H9 (cell line): ENCODE data around the gene SLC1A1. TPM values are rescaled to one million over a fixed set of nuclear protein-coding genes. Genes with fewer than 3 reads are reported as not detected.

Experiments
- DNase-seq: peaks from one replicate; pipeline ENCODE4 v3.0.0-alpha.2; 2017
- H2AFZ ChIP-seq: one replicate; pipeline ENCODE4 v1.6.1; 2013; ENCODE audit warnings: mild to moderate bottlenecking, low read length, control low read depth, moderate library complexity
- H2AK5ac ChIP-seq: 2 replicates; pipeline ENCODE4 v1.6.1; 2013; ENCODE audit warnings: low read length, control low read depth, mixed read lengths; ENCODE audit not compliant: insufficient read length
- H2BK120ac ChIP-seq: one replicate; pipeline ENCODE4 v1.6.1; 2013; ENCODE audit warnings: low read depth, mild to moderate bottlenecking, low read length, control low read depth, inconsistent platforms; ENCODE audit not compliant: poor library complexity, severe bottlenecking
- H2BK12ac ChIP-seq: 2 replicates; pipeline ENCODE4 v1.6.1; 2013; ENCODE audit warnings: low read length, control low read depth, mixed read lengths, low read depth; ENCODE audit not compliant: insufficient read length
- H2BK15ac ChIP-seq: 2 replicates; pipeline ENCODE4 v1.6.1; 2013; ENCODE audit warnings: low read depth, low read length, control low read depth
- H2BK20ac ChIP-seq: one replicate; pipeline ENCODE4 v1.6.1; 2013; ENCODE audit warnings: low read depth, mild to moderate bottlenecking, low read length, control low read depth, inconsistent platforms; ENCODE audit not compliant: poor library complexity, severe bottlenecking
- H2BK5ac ChIP-seq: 2 replicates; pipeline ENCODE4 v1.6.1; 2013; ENCODE audit warnings: low read length, control low read depth, mixed read lengths; ENCODE audit not compliant: insufficient read length
- H3K14ac ChIP-seq: 2 replicates; pipeline ENCODE4 v1.6.1; 2013; ENCODE audit warnings: low read length, control low read depth; ENCODE audit not compliant: insufficient read depth
- H3K18ac ChIP-seq: 2 replicates; pipeline ENCODE4 v1.6.1; 2013; ENCODE audit warnings: low read depth, mild to moderate bottlenecking, mixed read lengths, low read length, control low read depth; ENCODE audit not compliant: insufficient read length
- H3K23ac ChIP-seq: 2 replicates; pipeline ENCODE4 v1.6.1; 2013; ENCODE audit warnings: low read length, control low read depth, mixed read lengths, low read depth; ENCODE audit not compliant: insufficient read length
- H3K23me2 ChIP-seq: 2 replicates; pipeline ENCODE4 v1.6.1; 2013; ENCODE audit warnings: low read depth, mild to moderate bottlenecking, mixed read lengths, low read length, control low read depth; ENCODE audit not compliant: insufficient read length, poor library complexity, severe bottlenecking
- H3K27ac ChIP-seq: 2 replicates; pipeline ENCODE4 v1.5.1; 2013; ENCODE audit warnings: low read length, control low read depth, mixed read lengths, low read depth; ENCODE audit not compliant: insufficient read length
- H3K27me3 ChIP-seq: 2 replicates; pipeline ENCODE4 v1.6.1; 2013; ENCODE audit warnings: low read length, control low read depth, inconsistent platforms; ENCODE audit not compliant: insufficient read depth
- H3K4ac ChIP-seq: 2 replicates; pipeline ENCODE4 v1.6.1; 2013; ENCODE audit warnings: low read depth, mild to moderate bottlenecking, control low read depth, inconsistent platforms, low read length, moderate library complexity
- H3K4me1 ChIP-seq: 2 replicates; pipeline ENCODE4 v1.6.1; 2013; ENCODE audit warnings: low read length, control low read depth, inconsistent platforms; ENCODE audit not compliant: insufficient read depth
- H3K4me2 ChIP-seq: 2 replicates; pipeline ENCODE4 v1.6.1; 2013; ENCODE audit warnings: low read length, control low read depth, mixed read lengths; ENCODE audit not compliant: insufficient read length, insufficient read depth
- H3K56ac ChIP-seq: 2 replicates; pipeline ENCODE4 v1.6.1; 2013; ENCODE audit warnings: low read depth, mild to moderate bottlenecking, mixed read lengths, low read length, control low read depth; ENCODE audit not compliant: insufficient read length
- H3K79me1 ChIP-seq: 2 replicates; pipeline ENCODE4 v1.6.1; 2013; ENCODE audit warnings: low read depth, mild to moderate bottlenecking, moderate library complexity, low read length, control low read depth, inconsistent platforms; ENCODE audit not compliant: insufficient read depth, poor library complexity, severe bottlenecking
- H3K79me2 ChIP-seq: 2 replicates; pipeline ENCODE4 v1.6.1; 2013; ENCODE audit warnings: low read length, control low read depth, inconsistent platforms; ENCODE audit not compliant: insufficient read depth
- H3K9ac ChIP-seq: 2 replicates; pipeline ENCODE4 v1.6.1; 2013; ENCODE audit warnings: low read length, control low read depth, mixed read lengths; ENCODE audit not compliant: insufficient read length; ENCODE audit errors: extremely low read depth
- H3K9me3 ChIP-seq: one replicate; pipeline ENCODE4 v1.6.1; 2013; ENCODE audit warnings: low read depth, low read length, inconsistent platforms; ENCODE audit not compliant: control insufficient read depth
- H3T11ph ChIP-seq: one replicate; pipeline ENCODE4 v1.6.1; 2013; ENCODE audit warnings: mild to moderate bottlenecking, low read length, control low read depth, inconsistent platforms
- H4K20me1 ChIP-seq: one replicate; pipeline ENCODE4 v1.6.1; 2013; ENCODE audit not compliant: control insufficient read depth, insufficient read length, insufficient read depth
- H4K5ac ChIP-seq: 2 replicates; pipeline ENCODE4 v1.6.1; 2013; ENCODE audit warnings: low read depth, mild to moderate bottlenecking, mixed read lengths, low read length, control low read depth; ENCODE audit not compliant: insufficient read length
- H4K8ac ChIP-seq: replicated peaks from 2 replicates; pipeline ENCODE4 v1.6.1; 2013; ENCODE audit warnings: low read length, control low read depth, mixed read lengths, low read depth; ENCODE audit not compliant: insufficient read length
- H4K91ac ChIP-seq: 2 replicates; pipeline ENCODE4 v1.6.1; 2013; ENCODE audit warnings: low read depth, mild to moderate bottlenecking, moderate library complexity, mixed read lengths, low read length, control low read depth; ENCODE audit not compliant: insufficient read length
- H3K27ac Mint-ChIP-seq, 3 experiments: 2 replicates in 2 of 3; 3 replicates in 1 of 3; pipeline ENCODE4 v1.8.0; 2020 to 2021; ENCODE audit warnings: mixed read lengths in 3 of 3, mild to moderate bottlenecking in 1 of 3, moderate library complexity in 1 of 3
- H3K27me3 Mint-ChIP-seq: 2 replicates; pipeline ENCODE4 v1.8.0; 2021; ENCODE audit warnings: low read depth, mild to moderate bottlenecking, moderate library complexity, mixed read lengths
- H3K36me3 Mint-ChIP-seq, 3 experiments: 2 replicates in 2 of 3; 3 replicates in 1 of 3; pipeline ENCODE4 v1.8.0; 2020 to 2021; ENCODE audit warnings: low read depth in 3 of 3, mixed read lengths in 3 of 3; ENCODE audit not compliant: insufficient read depth in 1 of 3
- H3K4me1 Mint-ChIP-seq, 2 experiments: 2 replicates each; pipeline ENCODE4 v1.8.0; 2020; ENCODE audit warnings: mixed read lengths in 2 of 2
- H3K4me3 Mint-ChIP-seq, 2 experiments: 2 replicates in 1 of 2; 3 replicates in 1 of 2; pipeline ENCODE4 v1.8.0; 2020 to 2021; ENCODE audit warnings: mild to moderate bottlenecking in 2 of 2, mixed read lengths in 2 of 2, moderate library complexity in 1 of 2
- H3K9me3 Mint-ChIP-seq, 2 experiments: 2 replicates in 1 of 2; 3 replicates in 1 of 2; pipeline ENCODE4 v1.8.0; 2020; ENCODE audit warnings: mild to moderate bottlenecking in 2 of 2, mixed read lengths in 2 of 2, moderate library complexity in 1 of 2
- CTCF ChIP-seq: fragments of 200-600 bp; sonication (generic); conservative IDR thresholded peaks from 3 replicates; pipeline ENCODE4 v1.8.0; 2021; ENCODE audit warnings: antibody characterized with exemption, mild to moderate bottlenecking
- WGBS: extraction: QIAGEN DNeasy Blood & Tissue Kit; methylation state at CpG from one replicate; pipeline ENCODE4 v1.1.7; 2013; ENCODE audit warnings: missing lambda C conversion rate, low lambda C conversion rate, mixed read lengths; ENCODE audit not compliant: insufficient read length; ENCODE audit errors: extremely low coverage; 5-methylcytosine and 5-hydroxymethylcytosine counted together
- total RNA-seq: library from RNA; stranded (reverse); gene quantifications from 2 replicates; pipeline ENCODE4 v1.2.1, GENCODE V29; 2021

The SLC1A1 gene
- total RNA-seq, 1 experiment from 2014 or later, result 4.7 TPM

DNA sequence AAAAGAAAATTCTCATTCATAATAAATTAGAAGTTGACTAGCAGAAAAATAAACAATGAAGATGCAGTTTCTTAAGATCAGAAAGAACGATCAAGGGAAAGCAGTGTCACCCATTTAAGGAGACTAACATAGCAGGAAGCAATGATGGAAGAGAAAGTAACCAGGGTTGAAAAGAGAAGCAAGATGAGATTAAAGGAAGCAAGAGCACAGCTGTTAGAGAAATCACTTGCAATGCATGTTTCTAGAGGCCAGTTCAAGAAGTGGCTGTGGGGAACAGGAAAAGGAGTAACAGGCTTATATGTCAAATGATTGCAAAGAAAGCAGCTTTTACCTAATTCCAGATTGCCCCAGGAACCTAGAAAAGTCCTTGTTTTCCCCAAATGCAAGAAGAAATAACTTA is 46.8 kb upstream of the SLC1A1 start:
- H3K56ac ChIP-seq, result no peak overlapping the region
- H3K18ac ChIP-seq, result no peak overlapping the region
- H2BK120ac ChIP-seq, result no peak overlapping the region
- H2BK12ac ChIP-seq, result no peak overlapping the region
- no peak overlapping the region for H4K5ac ChIP-seq
- H3T11ph ChIP-seq, result no peak overlapping the region
- H2BK20ac ChIP-seq, result no peak overlapping the region
- no peak overlapping the region for H3K14ac ChIP-seq
- no peak overlapping the region for H2BK15ac ChIP-seq
- DNase-seq, result no peak
- no peak overlapping the region; a peak in 1 of 7 replicates for H3K27ac Mint-ChIP-seq
- no peak overlapping the region for H2BK5ac ChIP-seq
- H3K4me1 Mint-ChIP-seq, result peaks cover 0 to 3% of the 10 kb centered on the region in 2 experiments; a peak in 1 of 4 replicates
- H3K27me3 ChIP-seq, result no peaks in the 10 kb centered on the region
- H2AFZ ChIP-seq, result no peak overlapping the region
- no peaks in the 10 kb centered on the region for H3K79me2 ChIP-seq
- no peak overlapping the region for H3K4ac ChIP-seq
- peaks cover 2 to 12% (median 6%) of the 10 kb centered on the region in 3 experiments; a peak in 4 of 7 replicates for H3K36me3 Mint-ChIP-seq
- no peak overlapping the region for H3K27ac ChIP-seq
- H3K9ac ChIP-seq, result no peak overlapping the region
- H3K79me1 ChIP-seq, result no peaks in the 10 kb centered on the region
- no peak overlapping the region for H3K23ac ChIP-seq
- H3K9me3 Mint-ChIP-seq, result peaks cover 15 to 18% of the 10 kb centered on the region in 2 experiments; a peak in 4 of 5 replicates
- no peak overlapping the region for H4K91ac ChIP-seq
- H3K27me3 Mint-ChIP-seq, result peaks cover 2% of the 10 kb centered on the region; the same call in 1 of the 2 replicates
- H3K23me2 ChIP-seq, result no peaks in the 10 kb centered on the region
- H3K4me3 Mint-ChIP-seq, result no peak overlapping the region
- no peaks in the 10 kb centered on the region for H3K4me1 ChIP-seq
- WGBS, result no CpG with 5 or more reads among the region's 1 CpG
- no peaks in the 10 kb centered on the region for H4K20me1 ChIP-seq
- no peak overlapping the region for H2AK5ac ChIP-seq
- no peak for TF ChIP-seq CTCF
- H3K4me2 ChIP-seq, result no peak overlapping the region
- no peak overlapping the region for H4K8ac ChIP-seq
- peaks cover 4% of the 10 kb centered on the region for H3K9me3 ChIP-seq
